Spleen (tissue), 7 donors: Measurements from ENCODE around the gene C2orf72.

Source experiments
- CTCF ChIP-seq, 11 experiments: fragments of 200-600 bp in 7 of 11; fragments of 450-650 bp in 4 of 11; sonication (generic) in 4 of 11; IDR thresholded peaks in 8 of 11; conservative IDR thresholded peaks in 3 of 11; 1 replicate in 7 of 11; 2 replicates in 4 of 11; pipeline versions ENCODE4 v1.4.0 to v1.8.0; 2016 to 2021; ENCODE audit warnings: antibody characterized with exemption in 11 of 11, inconsistent platforms in 4 of 11, mild to moderate bottlenecking in 1 of 11
- POLR2A ChIP-seq, 3 donors: fragments of 450-650 bp; IDR thresholded peaks; one replicate each; pipeline ENCODE4 v1.5.1; 2017; ENCODE audit warnings: antibody characterized with exemption in 3 of 3, mild to moderate bottlenecking in 1 of 3
- POLR2AphosphoS5 ChIP-seq, 3 donors: sonication (generic); formaldehyde crosslinking; IDR thresholded peaks; one replicate each; pipeline ENCODE4 v1.5.1; 2017; ENCODE audit warnings: antibody characterized with exemption in 3 of 3
- donor health status: DM: no; HTN: no; CAD: no; lungs with moderate emphysema.
- donor health status: DM: no; HTN: no; CAD: no.
- donor health status: DM: no; HTN: no; CAD: no.

GRCh38 chr2:231011526-231011925, 25.8 kb upstream of the C2orf72 start:
- TF ChIP-seq POLR2AphosphoS5 (IDR thresholded peaks at IDR 0.05) (no peak), POLR2A (IDR thresholded peaks at IDR 0.05) (no peak), CTCF (IDR thresholded peaks at IDR 0.05 in 8 of 11, conservative IDR thresholded peaks at IDR 0.05 in 3 of 11) (no peak)
